ENCODE measurements around the gene PQBP1.

- TF ChIP-seq CTCF (IDR thresholded peaks at IDR 0.05; ENCODE audit: insufficient read depth, low read length): no peak
- TF ChIP-seq POLR2AphosphoS5 (IDR thresholded peaks at IDR 0.05; ENCODE audit: low read depth): no peak
Measured at GRCh38 chrX:48890934-48891401, 6.8 kb upstream of the PQBP1 start.
